Glomerular visceral epithelial cell (primary cell): ENCODE results near the gene UNC93A.
"Not testable (repeated sequence)": the region's sequence is repeated elsewhere in the genome, so short reads cannot be mapped to it uniquely, and the experiment has no call there.

Experiments
- DNase-seq: peaks from one replicate; pipeline ENCODE4 v3.0.0-alpha.2; 2016; ENCODE audit errors: extremely low spot score

Gene UNC93A

GRCh38 chr6:167290786-167291622, at the start of gene UNC93A:
TSS of gene UNC93A (plus strand) at chr6:167291315. CDS start at chr6:167291490, 175 bp downstream.
- DNase-seq: no peak

- DNase-seq: not testable (repeated sequence)
Observed at GRCh38 chr6:167241321-167242134, 49.6 kb upstream of the UNC93A start.

- not testable (repeated sequence) for DNase-seq
Observed at GRCh38 chr6:167242135-167242506, 49.0 kb upstream of the UNC93A start.

GRCh38 chr6:167242511-167243051, 48.5 kb upstream of the UNC93A start:
- not testable (repeated sequence) for DNase-seq

- DNase-seq: no peak
Observed at GRCh38 chr6:167244064-167244960, 46.8 kb upstream of the UNC93A start.

- DNase-seq: no peak
Observed at GRCh38 chr6:167244991-167245390, 46.1 kb upstream of the UNC93A start.

GRCh38 chr6:167245591-167245990, 45.5 kb upstream of the UNC93A start:
- DNase-seq: no peak

- DNase-seq: no peak
Observed at GRCh38 chr6:167247814-167248595, 43.1 kb upstream of the UNC93A start.

- DNase-seq: not testable (repeated sequence)
Observed at GRCh38 chr6:167248878-167249455, 42.1 kb upstream of the UNC93A start.

GRCh38 chr6:167252271-167252670, 38.8 kb upstream of the UNC93A start:
- DNase-seq: no peak

GRCh38 chr6:167255918-167256553, 35.1 kb upstream of the UNC93A start:
- no peak for DNase-seq

GRCh38 chr6:167258646-167259045, 32.5 kb upstream of the UNC93A start:
- DNase-seq: no peak

- DNase-seq: not testable (repeated sequence)
Observed at GRCh38 chr6:167266057-167266829, 24.9 kb upstream of the UNC93A start.

GRCh38 chr6:167266830-167267555, 24.1 kb upstream of the UNC93A start:
- DNase-seq: no peak

GRCh38 chr6:167267556-167267898, 23.6 kb upstream of the UNC93A start:
- DNase-seq: not testable (repeated sequence)

- no peak for DNase-seq
Observed at GRCh38 chr6:167267921-167268401, 23.2 kb upstream of the UNC93A start.

- DNase-seq: no peak
Observed at GRCh38 chr6:167268683-167269280, 22.3 kb upstream of the UNC93A start.
